WI38 (cell line): ENCODE data around the gene ZNF343.

Experiments used
- H3K4me3 ChIP-seq: 2 replicates; pipeline ENCODE4 v1.5.1; 2011; ENCODE audit warnings: low read depth, mild to moderate bottlenecking, control low read depth, low read length
- TF ChIP-seq, protein P1 (sequence below): IDR thresholded peaks from 2 replicates; pipeline ENCODE4 v1.5.1; 2012; ENCODE audit warnings: low read depth, mild to moderate bottlenecking, control low read depth, low read length

ZNF343 gene

DNA sequence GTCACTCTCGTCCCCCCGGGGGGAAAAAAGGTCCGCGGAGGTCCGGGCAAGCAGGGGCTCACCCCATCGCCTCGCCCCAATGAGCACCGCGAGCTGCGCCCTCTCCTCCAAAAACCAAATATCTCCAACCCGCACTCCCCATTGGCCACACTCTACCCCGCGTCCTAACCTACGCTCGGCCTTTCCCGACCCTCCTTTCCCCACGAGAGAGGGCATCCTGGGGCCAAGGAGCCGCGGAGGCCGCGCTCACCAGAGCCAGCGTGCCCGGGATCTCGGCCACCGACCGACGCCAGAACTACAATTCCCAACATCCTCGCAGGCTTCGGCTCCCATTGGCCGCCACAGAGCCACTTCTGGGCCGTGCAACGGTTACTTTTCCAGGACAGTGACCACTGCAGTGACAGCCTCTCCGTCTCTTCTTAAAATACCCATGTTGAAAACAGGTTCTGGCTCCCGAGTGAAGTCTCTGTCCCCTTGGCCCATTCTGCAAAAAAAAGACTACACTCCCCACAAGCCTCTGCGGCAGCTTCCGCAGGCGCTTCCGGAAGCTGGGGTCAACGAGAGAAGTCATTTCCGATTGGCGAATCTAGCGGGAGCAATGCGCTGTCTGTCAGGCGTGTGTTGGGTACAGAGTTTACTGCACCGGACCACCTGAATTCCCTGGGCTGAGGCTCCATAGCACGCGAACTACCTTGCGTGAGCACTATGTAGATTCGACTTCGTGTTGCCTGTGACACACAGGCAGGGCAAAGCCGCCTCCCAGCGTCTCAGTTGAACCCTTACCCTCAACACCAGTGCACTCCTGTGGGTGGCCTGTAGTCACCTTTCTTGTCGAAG is at the start of gene ZNF343:
Gene ZNF343, minus strand, starts transcription at position 285 of the 837 bp plus-strand sequence. CDS start 15,020 bp downstream, outside the sequence.
- H3K4me3 ChIP-seq: peak within 1 kb of the TSS; percentile 75
- TF ChIP-seq, protein P1, sequence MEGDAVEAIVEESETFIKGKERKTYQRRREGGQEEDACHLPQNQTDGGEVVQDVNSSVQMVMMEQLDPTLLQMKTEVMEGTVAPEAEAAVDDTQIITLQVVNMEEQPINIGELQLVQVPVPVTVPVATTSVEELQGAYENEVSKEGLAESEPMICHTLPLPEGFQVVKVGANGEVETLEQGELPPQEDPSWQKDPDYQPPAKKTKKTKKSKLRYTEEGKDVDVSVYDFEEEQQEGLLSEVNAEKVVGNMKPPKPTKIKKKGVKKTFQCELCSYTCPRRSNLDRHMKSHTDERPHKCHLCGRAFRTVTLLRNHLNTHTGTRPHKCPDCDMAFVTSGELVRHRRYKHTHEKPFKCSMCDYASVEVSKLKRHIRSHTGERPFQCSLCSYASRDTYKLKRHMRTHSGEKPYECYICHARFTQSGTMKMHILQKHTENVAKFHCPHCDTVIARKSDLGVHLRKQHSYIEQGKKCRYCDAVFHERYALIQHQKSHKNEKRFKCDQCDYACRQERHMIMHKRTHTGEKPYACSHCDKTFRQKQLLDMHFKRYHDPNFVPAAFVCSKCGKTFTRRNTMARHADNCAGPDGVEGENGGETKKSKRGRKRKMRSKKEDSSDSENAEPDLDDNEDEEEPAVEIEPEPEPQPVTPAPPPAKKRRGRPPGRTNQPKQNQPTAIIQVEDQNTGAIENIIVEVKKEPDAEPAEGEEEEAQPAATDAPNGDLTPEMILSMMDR: no peak

GRCh38 chr20:2557873-2558580 is 49.3 kb upstream of the ZNF343 start:
- no peak overlapping the region for H3K4me3 ChIP-seq
- TF ChIP-seq, protein P1: no peak

DNA sequence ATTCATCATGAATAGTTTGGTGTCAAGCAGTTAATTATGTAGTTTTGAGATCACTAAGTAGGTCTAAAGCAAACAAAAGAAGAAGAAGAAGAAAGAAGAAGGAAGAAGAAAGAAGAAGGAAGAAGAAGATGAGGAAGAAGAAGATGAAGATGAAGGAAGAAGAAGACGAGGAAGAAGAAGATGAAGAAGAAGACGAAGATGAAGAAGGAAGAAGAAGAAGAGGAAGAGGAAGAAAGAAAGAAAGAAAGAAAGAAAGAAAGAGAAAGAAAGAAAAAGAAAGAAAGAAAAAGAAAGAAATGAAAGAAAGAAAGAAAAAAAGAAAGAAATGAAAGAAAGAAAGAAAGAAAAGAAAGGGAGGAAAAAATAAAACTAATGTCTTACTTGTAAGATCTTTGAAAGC is 36.9 kb upstream of the ZNF343 start:
- no peak overlapping the region for H3K4me3 ChIP-seq
- TF ChIP-seq, protein P1: no peak

GRCh38 chr20:2544211-2544610 is 35.5 kb upstream of the ZNF343 start:
- TF ChIP-seq, protein P1: no peak
- H3K4me3 ChIP-seq: no peak overlapping the region

GRCh38 chr20:2542361-2542760 is 33.6 kb upstream of the ZNF343 start:
- TF ChIP-seq, protein P1: no peak
- no peak overlapping the region for H3K4me3 ChIP-seq

GRCh38 chr20:2541940-2542339 is 33.2 kb upstream of the ZNF343 start:
- no peak overlapping the region for H3K4me3 ChIP-seq
- TF ChIP-seq, protein P1: no peak
